Stimulated activated CD8-positive, alpha-beta memory T cell treated with anti-CD3 and anti-CD28 coated beads, Interleukin-4, amount 100 ng/mL, for 24 hours (primary cell): ENCODE results near the gene ATOX1.

Experiments used
- DNase-seq: peaks from one replicate; pipeline ENCODE4 v3.0.0-alpha.2; 2020; ENCODE audit warnings: low read depth

The ATOX1 gene

DNA sequence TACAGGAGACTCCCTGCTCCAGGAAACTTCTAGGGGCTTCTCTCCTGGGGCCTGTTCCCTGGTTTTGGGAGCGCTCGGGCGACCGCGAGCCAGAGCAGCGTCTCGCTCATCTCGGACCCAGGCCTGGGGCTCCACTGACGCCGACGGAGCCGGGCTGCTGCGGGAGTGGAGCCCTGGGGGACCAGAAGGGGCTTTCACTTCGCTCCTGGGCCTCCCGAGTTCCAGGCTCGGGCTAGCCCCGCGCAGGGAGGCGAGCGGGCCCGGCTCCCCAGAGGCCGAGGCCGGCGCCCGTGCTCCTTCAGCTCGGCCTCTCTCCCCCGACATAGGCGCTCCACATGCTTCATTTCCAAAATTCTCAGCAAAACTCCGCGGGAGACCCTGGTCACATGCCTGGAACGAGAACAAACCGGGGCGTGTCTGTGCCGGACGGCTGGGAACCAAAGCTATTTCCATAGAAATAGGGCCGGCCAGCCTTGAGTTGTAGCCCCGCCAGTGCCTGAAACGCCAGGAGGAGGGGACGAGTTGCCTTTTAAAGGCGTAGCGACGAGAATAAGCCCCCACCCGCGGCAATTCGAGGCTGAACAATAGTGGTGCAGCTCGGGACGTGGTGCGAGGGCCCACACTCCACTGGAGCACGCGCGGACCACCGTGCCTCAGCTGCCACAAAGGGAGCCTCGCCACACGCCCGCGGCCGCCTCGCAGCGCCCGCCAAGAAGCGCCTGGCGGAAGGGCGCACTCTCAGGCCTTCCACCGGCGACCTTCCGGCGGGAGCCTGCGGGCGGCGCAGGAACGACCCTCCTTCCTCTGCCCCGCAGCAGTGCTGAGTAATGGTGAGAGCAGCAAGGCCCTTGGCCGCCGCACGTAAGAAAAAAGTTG lies 12.2 kb upstream of the ATOX1 start:
- DNase-seq = no peak

- DNase-seq = no peak
Observed at GRCh38 chr5:151766975-151767374, 8.5 kb upstream of the ATOX1 start.

DNA sequence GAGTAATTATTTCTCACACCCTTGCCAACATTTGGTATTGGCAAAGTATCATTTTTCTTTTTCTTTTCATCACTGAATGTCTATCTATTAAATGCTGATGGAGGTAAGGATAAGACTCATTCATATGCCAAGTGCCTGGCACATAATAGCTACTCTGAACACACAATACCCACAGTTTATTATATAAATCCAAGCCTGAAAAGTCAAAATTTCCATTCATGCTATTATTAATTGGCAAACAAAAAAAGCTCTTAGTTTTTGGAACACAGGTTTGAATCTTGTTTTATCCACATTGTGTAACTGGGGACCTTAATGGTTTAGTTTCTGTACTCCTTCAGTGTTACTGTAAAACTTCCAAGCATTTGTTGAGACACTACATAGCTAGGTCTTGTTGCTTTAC lies 6.4 kb upstream of the ATOX1 start:
- no peak for DNase-seq

- DNase-seq = no peak
Observed at GRCh38 chr5:151758141-151758429, 346 bp downstream of the ATOX1 start.

GRCh38 chr5:151757233-151758140 lies 944 bp downstream of the ATOX1 start:
- DNase-seq = peak; percentile 19

- no peak for DNase-seq
Observed at GRCh38 chr5:151755383-151755782, 3.0 kb downstream of the ATOX1 start.

DNA sequence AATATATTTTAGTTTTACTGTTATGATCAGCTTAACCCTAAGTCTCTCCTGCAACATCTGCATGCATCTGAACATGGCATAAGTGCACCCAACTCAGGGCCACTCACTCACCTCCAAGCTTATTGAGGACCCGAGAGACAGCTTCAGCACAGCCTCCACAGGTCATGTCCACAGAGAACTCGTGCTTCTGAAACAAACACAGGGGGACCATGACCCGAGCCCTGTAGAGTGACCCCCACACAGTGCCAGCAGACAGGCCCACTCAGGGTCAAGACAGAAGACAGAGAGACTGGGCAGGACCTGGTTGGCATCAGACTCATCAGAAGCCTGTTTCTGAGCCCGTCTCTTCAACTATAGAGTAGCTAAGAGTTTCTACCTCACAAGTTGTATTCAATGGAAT lies 6.8 kb downstream of the ATOX1 start:
- no peak for DNase-seq

- DNase-seq = no peak
Observed at GRCh38 chr5:151751091-151751490, 7.3 kb downstream of the ATOX1 start.

DNA sequence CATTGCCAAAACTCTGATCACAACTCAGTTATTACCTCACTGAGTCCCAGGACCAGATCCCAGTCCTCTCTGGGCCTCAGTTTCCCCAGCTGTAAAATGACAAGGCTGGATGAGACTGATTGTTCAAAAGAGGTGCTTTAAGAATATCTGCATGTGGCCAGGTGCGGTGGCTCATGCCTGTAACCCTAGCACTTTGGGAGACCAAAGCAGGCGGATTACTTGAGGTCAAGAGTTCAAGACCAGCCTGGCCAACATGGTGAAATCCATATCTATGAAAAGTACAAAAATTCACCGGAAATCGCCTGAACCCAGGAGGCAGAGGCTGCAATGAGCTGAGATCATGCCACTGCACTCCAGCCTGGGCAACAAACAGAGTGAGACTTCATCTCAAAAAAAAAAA lies 8.3 kb downstream of the ATOX1 start:
- DNase-seq = no peak

DNA sequence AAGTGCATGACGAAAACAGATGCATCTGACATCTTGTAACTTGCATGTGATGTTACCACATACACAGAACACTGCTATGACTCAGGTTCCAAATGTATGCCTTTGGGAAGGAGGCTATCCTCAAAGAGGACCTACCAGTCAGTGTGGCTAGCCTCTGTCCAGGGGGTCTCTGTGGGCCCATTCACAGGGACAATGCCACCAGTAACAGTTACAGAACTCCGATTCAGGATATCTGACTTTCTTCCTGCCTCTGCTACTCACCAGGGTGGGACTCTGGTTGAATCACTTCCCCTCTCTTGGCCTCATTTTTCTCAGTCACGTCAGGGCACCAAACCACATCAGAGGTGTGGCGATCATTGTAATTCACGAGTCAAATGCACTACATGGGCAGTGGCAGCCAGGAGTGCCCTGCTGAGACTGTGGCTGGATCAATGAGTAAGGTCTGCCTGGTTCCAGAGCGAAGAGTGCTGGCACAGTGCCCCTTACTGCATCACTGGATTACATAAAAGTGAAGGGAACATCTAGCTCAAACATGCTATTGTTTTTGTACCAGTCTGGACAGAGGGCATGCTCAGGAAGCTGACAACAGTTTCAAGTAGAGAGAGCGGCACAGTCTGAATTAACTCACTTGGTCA lies 13.2 kb downstream of the ATOX1 start:
- peak; percentile 23 for DNase-seq

GRCh38 chr5:151743530-151743929 lies 14.9 kb downstream of the ATOX1 start:
- DNase-seq = no peak

- DNase-seq = no peak
Observed at GRCh38 chr5:151742870-151743294, 15.5 kb downstream of the ATOX1 start.

DNA sequence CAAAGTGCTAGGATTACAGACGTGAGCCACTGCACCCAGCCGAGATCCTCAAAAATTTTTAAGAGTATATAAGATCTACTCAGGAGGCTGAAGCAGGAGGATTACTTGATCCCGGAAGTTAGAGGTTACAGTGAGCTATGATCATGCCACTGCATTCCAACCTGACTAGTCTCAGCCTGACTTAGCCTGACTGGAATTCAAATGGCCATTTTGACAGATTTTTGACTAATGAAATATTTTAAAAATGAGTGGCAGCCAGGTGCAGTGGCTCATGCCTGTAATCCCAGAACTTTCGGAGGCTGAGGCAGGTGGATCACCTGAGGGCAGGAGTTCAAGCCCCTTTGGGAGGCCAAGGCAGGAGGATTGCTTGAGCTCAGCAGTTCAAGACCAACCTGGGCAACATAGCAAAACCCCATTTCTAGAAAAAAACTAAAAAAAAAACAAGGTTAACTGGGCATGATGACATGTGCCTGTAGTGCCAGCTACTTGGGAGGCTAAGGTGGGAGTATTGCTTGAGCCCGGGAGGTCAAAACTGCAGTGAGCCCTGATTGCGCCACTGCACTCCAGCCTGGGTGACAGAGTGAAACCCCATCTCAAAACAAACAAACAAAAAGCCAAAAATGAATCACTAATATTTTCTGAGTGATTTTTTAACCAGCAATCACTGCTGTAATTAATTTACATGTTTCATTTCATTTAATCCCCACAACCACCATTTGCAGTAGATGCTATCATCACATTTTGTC lies 16.6 kb downstream of the ATOX1 start:
- DNase-seq = no peak

GRCh38 chr5:151740958-151741373 lies 17.5 kb downstream of the ATOX1 start:
- no peak for DNase-seq

DNA sequence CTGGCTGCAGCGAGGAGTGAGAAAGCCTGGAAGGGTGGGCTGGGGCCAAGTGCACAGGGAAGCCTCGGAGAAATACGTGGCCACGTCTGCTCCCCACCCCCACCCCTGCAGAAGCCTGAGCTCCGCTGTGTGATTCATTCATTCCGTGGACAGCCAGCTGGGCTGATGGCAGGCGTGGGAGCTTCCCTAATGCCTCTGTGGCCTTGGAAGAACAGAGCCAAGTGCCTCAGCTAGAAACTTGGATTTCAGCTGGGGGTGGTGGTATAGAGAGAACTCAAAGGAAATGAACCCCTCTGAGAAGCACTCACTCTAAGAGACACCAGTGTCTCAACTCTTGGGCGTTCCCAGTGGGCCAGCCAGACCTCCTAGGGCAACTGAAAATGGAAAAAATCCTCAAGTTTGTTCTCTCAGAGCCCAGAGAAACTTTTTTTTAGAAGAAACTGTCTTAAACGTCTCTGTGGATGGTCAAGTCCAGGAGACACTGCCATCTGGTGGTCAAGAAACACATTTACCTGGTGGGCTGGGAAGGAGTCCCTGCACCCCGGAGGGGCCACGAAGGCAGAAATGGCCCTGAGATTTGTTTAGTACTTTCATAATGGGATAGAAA lies 18.0 kb downstream of the ATOX1 start:
- DNase-seq = peak; percentile 8

DNA sequence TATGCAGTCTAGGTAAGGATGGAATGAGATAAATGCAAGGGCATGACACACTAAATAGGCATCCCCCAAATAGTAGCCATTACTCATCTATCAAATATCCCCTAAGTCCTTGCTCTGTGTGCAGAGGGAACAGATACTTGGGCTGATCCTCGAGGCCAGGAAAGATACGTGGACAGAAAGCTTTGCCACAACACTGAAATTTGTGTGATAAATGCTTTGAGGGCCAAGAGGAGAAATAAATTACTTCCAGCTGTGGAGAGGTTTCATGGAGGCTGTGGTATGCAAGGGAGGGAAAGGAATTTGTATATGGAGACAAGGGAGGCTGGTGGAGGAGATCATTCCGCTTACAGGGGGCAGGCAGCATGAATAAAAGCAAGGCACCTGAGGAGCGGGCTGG lies 18.5 kb downstream of the ATOX1 start:
- DNase-seq = no peak

GRCh38 chr5:151739395-151739794 lies 19.0 kb downstream of the ATOX1 start:
- no peak for DNase-seq

- no peak for DNase-seq
Observed at GRCh38 chr5:151738125-151738848, 20.1 kb downstream of the ATOX1 start.

GRCh38 chr5:151737431-151737830 lies 21.0 kb downstream of the ATOX1 start:
- DNase-seq = no peak

DNA sequence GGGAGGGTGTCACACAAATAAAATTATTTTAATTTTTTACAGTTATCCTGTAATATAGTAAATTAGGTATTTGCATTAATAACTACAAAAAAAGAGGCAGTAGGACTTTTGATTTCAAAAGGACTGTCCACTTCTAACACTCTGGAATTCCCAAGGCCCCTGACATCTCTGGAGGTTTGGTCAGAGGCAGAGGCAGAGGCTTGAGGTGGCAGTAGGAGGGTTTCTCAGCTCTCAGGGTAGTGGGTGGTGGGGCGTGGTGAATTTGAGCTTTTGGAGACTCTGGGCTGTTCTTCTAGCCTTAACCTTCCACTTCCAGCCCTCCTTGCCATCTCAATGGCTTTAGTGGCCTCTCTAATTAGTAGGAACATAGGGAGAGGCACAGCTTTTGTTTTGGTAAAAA lies 22.8 kb downstream of the ATOX1 start:
- no peak for DNase-seq

- DNase-seq = no peak
Observed at GRCh38 chr5:151734064-151734408, 24.4 kb downstream of the ATOX1 start.
